Hepatocyte (in vitro differentiated cells): Measurements from ENCODE around the gene SLC33A1.

Source experiments
- CTCF ChIP-seq: fragments of 200-600 bp; sonication (generic); IDR thresholded peaks from 2 replicates; pipeline ENCODE4 v1.5.1; 2016; ENCODE audit warnings: antibody characterized with exemption, mild to moderate bottlenecking; ENCODE audit not compliant: poor library complexity
- EZH2 ChIP-seq: fragments of 200-600 bp; sonication (generic); IDR thresholded peaks from 2 replicates; pipeline ENCODE4 v1.6.1; 2016; ENCODE audit warnings: antibody characterized with exemption, mild to moderate bottlenecking, borderline replicate concordance
- EZH2phosphoT487 ChIP-seq: fragments of 200-600 bp; sonication (generic); IDR thresholded peaks from one replicate; pipeline ENCODE4 v1.6.1; 2018; ENCODE audit warnings: antibody characterized with exemption, mild to moderate bottlenecking, low read depth, moderate library complexity; ENCODE audit not compliant: unreplicated experiment, severe bottlenecking

DNA sequence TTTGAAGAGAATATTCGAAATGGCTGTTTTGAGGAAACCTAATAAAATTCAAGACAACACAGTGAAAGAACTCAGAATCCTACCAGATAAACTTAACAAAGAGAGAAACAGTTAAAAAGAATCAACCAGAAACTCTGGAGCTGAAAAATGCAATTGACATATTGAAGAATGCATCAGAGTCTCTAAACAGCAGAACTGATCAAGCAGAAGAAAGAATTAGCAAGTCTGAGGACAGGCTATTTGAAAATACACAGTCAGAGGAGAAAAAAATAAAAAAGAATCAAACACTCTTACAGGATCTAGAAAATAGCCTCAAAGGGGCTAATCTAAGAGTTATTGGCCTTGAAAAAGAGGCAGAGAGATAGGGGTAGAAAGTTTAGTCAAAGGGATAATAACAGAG, 61.7 kb downstream of the SLC33A1 start:
- TF ChIP-seq CTCF: no peak
- no peak for TF ChIP-seq EZH2
- no peak for TF ChIP-seq EZH2phosphoT487
